Activated naive CD4-positive, alpha-beta T cell treated with anti-CD3 and anti-CD28 coated beads for 36 hours (primary cell): ENCODE results near the gene PPP1R16B. TPM values are rescaled to one million over a fixed set of nuclear protein-coding genes. Genes with fewer than 3 reads are reported as not detected.

Source experiments
- CTCF ChIA-PET: fragments of 350-600 bp; sonication (Branson Sonifier 250); formaldehyde crosslinking; loops from one replicate; lab custom pipeline; 2021; ENCODE audit warnings: antibody characterized with exemption; lab: Charles Lee
- DNase-seq: peaks from one replicate; pipeline ENCODE4 v3.0.0-alpha.2; 2020
- H3K27ac Mint-ChIP-seq: one replicate; pipeline ENCODE4 v1.8.0; 2021; ENCODE audit warnings: mild to moderate bottlenecking, mixed read lengths
- H3K27me3 Mint-ChIP-seq: one replicate; pipeline ENCODE4 v1.8.0; 2021; ENCODE audit warnings: low read depth, mixed read lengths
- H3K36me3 Mint-ChIP-seq: one replicate; pipeline ENCODE4 v1.8.0; 2021; ENCODE audit warnings: low read depth, mixed read lengths
- H3K4me1 Mint-ChIP-seq: one replicate; pipeline ENCODE4 v1.8.0; 2021; ENCODE audit warnings: low read depth, mixed read lengths
- H3K4me3 Mint-ChIP-seq: one replicate; pipeline ENCODE4 v1.8.0; 2021; ENCODE audit warnings: mild to moderate bottlenecking, moderate library complexity, mixed read lengths
- H3K9me3 Mint-ChIP-seq: one replicate; pipeline ENCODE4 v1.8.0; 2021; ENCODE audit warnings: mixed read lengths
- intact Hi-C: fragments of 100-400 bp; cut with micrococcal nuclease; formaldehyde crosslinking; loops from one replicate; pipeline ENCODE4 v1.15.1; 2023
- total RNA-seq, 2 experiments: library from RNA; stranded (reverse); gene quantifications; one replicate each; pipeline ENCODE4 v1.2.3, GENCODE V29; 2021

The PPP1R16B gene
- total RNA-seq, 2 experiments from 2014 or later, result 38.1 to 40.0 TPM

- peak; percentile 90 for DNase-seq
- Mint-ChIP-seq H3K9me3 (no peaks in the 10 kb centered on the region), H3K4me3 (peak overlapping the region; percentile 54), H3K4me1 (peaks cover 70% of the 10 kb centered on the region), H3K27ac (peak overlapping the region; percentile 91), H3K27me3 (no peaks in the 10 kb centered on the region), H3K36me3 (peaks cover 2% of the 10 kb centered on the region)
- intact Hi-C loops, result loop anchor here (1.0 to 2.0 kb wide), 7 partner anchors 10 to 89 kb away; partner anchors contain the start of genes DHX35 and PPP1R16B
- CTCF ChIA-PET, result interaction anchor here (1.0 to 4.6 kb wide), 4 partner anchors 19 to 66 kb away, joined by 4 to 22 read pairs (median 6); no protein-coding TSS in a partner anchor
These were observed 67.6 kb downstream of the PPP1R16B start for GRCh38 chr20:38873050-38873581.

GRCh38 chr20:38874460-38875174, 69.1 kb downstream of the PPP1R16B start:
- peak overlapping the region; percentile 91 for H3K27ac Mint-ChIP-seq
- intact Hi-C loops, result no loop called here
- DNase-seq, result no peak
- H3K9me3 Mint-ChIP-seq, result no peaks in the 10 kb centered on the region
- peak overlapping the region; percentile 34 for H3K4me3 Mint-ChIP-seq
- H3K27me3 Mint-ChIP-seq, result no peaks in the 10 kb centered on the region
- CTCF ChIA-PET, result interaction anchor here (0.8 to 4.6 kb wide), 6 partner anchors 18 to 148 kb away, joined by 3 to 22 read pairs (median 4); partner anchors contain the start of gene PPP1R16B
- peaks cover 76% of the 10 kb centered on the region for H3K4me1 Mint-ChIP-seq
- H3K36me3 Mint-ChIP-seq, result no peaks in the 10 kb centered on the region

GRCh38 chr20:38875175-38875993, 69.9 kb downstream of the PPP1R16B start:
- Mint-ChIP-seq H3K36me3 (no peaks in the 10 kb centered on the region), H3K4me3 (peak overlapping the region; percentile 34), H3K27ac (peak overlapping the region; percentile 91), H3K9me3 (no peaks in the 10 kb centered on the region), H3K27me3 (no peaks in the 10 kb centered on the region), H3K4me1 (peaks cover 71% of the 10 kb centered on the region)
- intact Hi-C loops, result no loop called here
- CTCF ChIA-PET, result interaction anchor here (0.8 to 4.6 kb wide), 7 partner anchors 12 to 149 kb away, joined by 3 to 22 read pairs (median 4); partner anchors contain the start of gene PPP1R16B
- DNase-seq, result peak; percentile 60

- H3K4me1 Mint-ChIP-seq, result peaks cover 61% of the 10 kb centered on the region
- no peaks in the 10 kb centered on the region for H3K9me3 Mint-ChIP-seq
- CTCF ChIA-PET, result interaction anchor here (1.2 to 4.6 kb wide), 2 partner anchors 15 to 17 kb away, joined by 5 to 22 read pairs; no protein-coding TSS in a partner anchor
- no peaks in the 10 kb centered on the region for H3K27me3 Mint-ChIP-seq
- intact Hi-C loops, result no loop called here
- no peaks in the 10 kb centered on the region for H3K36me3 Mint-ChIP-seq
- no peak overlapping the region for H3K4me3 Mint-ChIP-seq
- no peak overlapping the region for H3K27ac Mint-ChIP-seq
- DNase-seq, result no peak
These were observed 72.0 kb downstream of the PPP1R16B start for GRCh38 chr20:38877483-38877882.

GRCh38 chr20:38878866-38879265, 73.4 kb downstream of the PPP1R16B start:
- no peak for DNase-seq
- intact Hi-C loops, result no loop called here
- Mint-ChIP-seq H3K36me3 (no peaks in the 10 kb centered on the region), H3K27me3 (no peaks in the 10 kb centered on the region), H3K9me3 (no peaks in the 10 kb centered on the region), H3K4me1 (peaks cover 51% of the 10 kb centered on the region), H3K27ac (no peak overlapping the region), H3K4me3 (no peak overlapping the region)
- CTCF ChIA-PET, result interaction anchor here (1.0 to 1.7 kb wide), 3 partner anchors 18 to 126 kb away, joined by 4 to 7 read pairs (median 4); no protein-coding TSS in a partner anchor

- CTCF ChIA-PET, result interaction anchor here (2.8 kb wide), 1 partner anchor 11 kb away, joined by 22 read pairs; no protein-coding TSS in a partner anchor
- intact Hi-C loops, result no loop called here
- no peak overlapping the region for H3K27ac Mint-ChIP-seq
- H3K9me3 Mint-ChIP-seq, result no peaks in the 10 kb centered on the region
- H3K4me3 Mint-ChIP-seq, result no peak overlapping the region
- peaks cover 30% of the 10 kb centered on the region for H3K4me1 Mint-ChIP-seq
- DNase-seq, result no peak
- no peaks in the 10 kb centered on the region for H3K27me3 Mint-ChIP-seq
- no peaks in the 10 kb centered on the region for H3K36me3 Mint-ChIP-seq
These were observed 75.6 kb downstream of the PPP1R16B start for GRCh38 chr20:38880952-38881735.

GRCh38 chr20:38881806-38882440, 76.4 kb downstream of the PPP1R16B start:
- Mint-ChIP-seq H3K27me3 (no peaks in the 10 kb centered on the region), H3K4me1 (peaks cover 25% of the 10 kb centered on the region), H3K36me3 (no peaks in the 10 kb centered on the region), H3K4me3 (no peak overlapping the region), H3K27ac (no peak overlapping the region), H3K9me3 (no peaks in the 10 kb centered on the region)
- intact Hi-C loops, result no loop called here
- no peak for DNase-seq
- CTCF ChIA-PET, result interaction anchor here (0.6 to 2.8 kb wide), 4 partner anchors 8 to 1173 kb away, joined by 3 to 22 read pairs (median 4); no protein-coding TSS in a partner anchor

- CTCF ChIA-PET, result interaction anchor here (0.6 to 2.8 kb wide), 3 partner anchors 10 to 1173 kb away, joined by 3 to 22 read pairs (median 3); no protein-coding TSS in a partner anchor
- H3K27me3 Mint-ChIP-seq, result no peaks in the 10 kb centered on the region
- peaks cover 22% of the 10 kb centered on the region for H3K4me1 Mint-ChIP-seq
- no peak for DNase-seq
- H3K36me3 Mint-ChIP-seq, result no peaks in the 10 kb centered on the region
- intact Hi-C loops, result no loop called here
- no peak overlapping the region for H3K4me3 Mint-ChIP-seq
- H3K27ac Mint-ChIP-seq, result peak overlapping the region; percentile 13
- no peaks in the 10 kb centered on the region for H3K9me3 Mint-ChIP-seq
These were observed 77.1 kb downstream of the PPP1R16B start for GRCh38 chr20:38882600-38882999.

GRCh38 chr20:38883081-38883980, 77.8 kb downstream of the PPP1R16B start:
- Mint-ChIP-seq H3K27ac (no peak overlapping the region), H3K4me1 (peaks cover 19% of the 10 kb centered on the region), H3K4me3 (no peak overlapping the region), H3K9me3 (no peaks in the 10 kb centered on the region), H3K36me3 (no peaks in the 10 kb centered on the region), H3K27me3 (no peaks in the 10 kb centered on the region)
- DNase-seq, result no peak
- intact Hi-C loops, result no loop called here
- CTCF ChIA-PET, result interaction anchor here (0.8 to 2.8 kb wide), 2 partner anchors 9 to 249 kb away, joined by 3 to 22 read pairs; no protein-coding TSS in a partner anchor

GRCh38 chr20:38883981-38884733, 78.7 kb downstream of the PPP1R16B start:
- intact Hi-C loops, result no loop called here
- Mint-ChIP-seq H3K4me1 (peaks cover 14% of the 10 kb centered on the region), H3K27ac (no peak overlapping the region), H3K36me3 (no peaks in the 10 kb centered on the region), H3K4me3 (no peak overlapping the region), H3K27me3 (no peaks in the 10 kb centered on the region), H3K9me3 (no peaks in the 10 kb centered on the region)
- CTCF ChIA-PET, result interaction anchor here (2.8 kb wide), 1 partner anchor 8 kb away, joined by 22 read pairs; no protein-coding TSS in a partner anchor
- no peak for DNase-seq
